ENCODE measurements around the gene HNRNPH1.

Gene HNRNPH1

DNA sequence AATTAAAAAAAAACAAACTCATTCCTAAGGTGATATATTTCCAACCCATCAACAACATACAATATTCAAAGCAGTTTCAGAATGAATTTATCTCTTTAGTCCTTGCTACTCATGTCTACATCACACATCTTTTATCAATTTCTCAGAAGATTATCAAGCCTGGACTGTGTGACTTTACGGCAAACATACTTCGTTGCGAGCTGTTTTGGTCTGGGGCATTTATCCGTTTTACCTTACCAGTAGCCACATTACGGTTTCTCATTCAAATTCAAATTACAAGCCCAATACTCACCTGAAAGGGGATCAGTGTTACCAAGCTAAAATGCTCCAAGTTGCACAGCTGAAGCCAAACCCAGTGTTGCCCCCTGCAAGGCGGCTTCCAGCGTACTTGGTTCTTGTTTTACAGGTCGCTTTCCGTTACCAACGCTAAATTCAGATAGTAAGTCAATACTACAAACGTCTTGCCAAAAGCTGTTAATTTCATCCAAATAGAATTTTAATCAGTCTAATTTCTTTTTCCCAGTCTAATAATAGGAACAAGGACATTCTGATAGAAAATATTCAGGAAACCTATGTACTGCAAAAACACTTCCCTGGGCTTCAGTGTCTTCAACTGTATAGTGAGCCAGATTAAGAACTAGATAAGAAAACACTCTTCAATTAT lies 1.8 kb downstream of the HNRNPH1 start:
- DNase-seq (ENCODE audit: low read depth in 2 of 2) = no peak

- no peak for DNase-seq (ENCODE audit: low read depth in 2 of 2)
Observed at GRCh38 chr5:179620703-179621350, 2.6 kb downstream of the HNRNPH1 start.

GRCh38 chr5:179620293-179620692 lies 3.2 kb downstream of the HNRNPH1 start:
- no peak for DNase-seq (ENCODE audit: low read depth in 2 of 2)

GRCh38 chr5:179619776-179620175 lies 3.7 kb downstream of the HNRNPH1 start:
- DNase-seq (ENCODE audit: low read depth in 2 of 2) = no peak

DNA sequence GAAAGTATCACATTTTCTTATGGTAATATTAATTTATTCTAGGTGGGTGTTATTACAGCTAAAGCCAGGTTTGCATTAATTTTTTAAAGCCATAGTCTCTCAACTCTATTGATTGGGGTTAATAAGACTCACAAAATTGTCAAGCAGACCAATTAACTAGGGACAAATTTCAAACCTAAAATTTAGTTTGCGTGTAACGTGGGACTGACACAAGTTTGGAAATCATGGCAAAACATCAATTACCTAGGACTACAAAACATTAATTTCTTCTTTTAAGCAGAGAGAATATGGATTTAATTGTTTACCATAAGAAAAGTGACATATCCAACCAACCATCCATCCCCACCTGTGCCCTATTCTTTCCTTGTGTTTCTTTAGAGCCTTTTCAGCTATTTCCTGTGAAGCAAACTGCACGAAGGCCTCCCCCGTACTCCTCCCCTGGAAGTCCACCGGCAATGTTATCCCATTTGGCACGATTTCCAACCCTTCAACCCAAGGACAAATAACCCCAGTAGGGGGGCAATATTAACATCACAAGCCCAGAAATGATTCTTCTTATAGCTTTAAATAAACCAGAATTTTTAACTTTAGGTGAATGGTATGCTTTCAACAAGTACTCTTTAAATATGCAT lies 4.4 kb downstream of the HNRNPH1 start:
- DNase-seq (ENCODE audit: low read depth in 2 of 2) = no peak

DNA sequence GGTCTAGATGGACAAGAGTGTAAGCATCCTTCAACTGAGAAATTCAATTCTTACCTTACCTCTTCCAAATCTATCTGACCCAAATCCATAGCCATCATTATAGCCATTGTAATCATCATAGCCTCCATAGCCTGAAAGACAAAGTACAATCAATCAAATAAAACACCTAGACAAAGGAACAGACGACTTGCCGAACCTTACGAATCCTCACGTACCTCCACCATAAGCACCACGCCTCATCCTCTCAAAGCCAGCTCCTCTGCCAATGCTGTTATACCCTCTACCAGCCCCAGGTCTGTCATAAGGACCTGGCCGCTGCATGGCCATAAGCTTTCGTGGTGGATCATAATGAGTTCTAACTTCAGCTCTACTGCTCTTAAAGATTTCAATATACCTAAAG lies 5.5 kb downstream of the HNRNPH1 start:
- no peak for DNase-seq (ENCODE audit: low read depth in 2 of 2)

GRCh38 chr5:179616002-179616594 lies 7.4 kb downstream of the HNRNPH1 start:
- no peak for DNase-seq (ENCODE audit: low read depth in 2 of 2)

GRCh38 chr5:179615203-179615602 lies 8.3 kb downstream of the HNRNPH1 start:
- DNase-seq (ENCODE audit: low read depth in 2 of 2) = no peak

DNA sequence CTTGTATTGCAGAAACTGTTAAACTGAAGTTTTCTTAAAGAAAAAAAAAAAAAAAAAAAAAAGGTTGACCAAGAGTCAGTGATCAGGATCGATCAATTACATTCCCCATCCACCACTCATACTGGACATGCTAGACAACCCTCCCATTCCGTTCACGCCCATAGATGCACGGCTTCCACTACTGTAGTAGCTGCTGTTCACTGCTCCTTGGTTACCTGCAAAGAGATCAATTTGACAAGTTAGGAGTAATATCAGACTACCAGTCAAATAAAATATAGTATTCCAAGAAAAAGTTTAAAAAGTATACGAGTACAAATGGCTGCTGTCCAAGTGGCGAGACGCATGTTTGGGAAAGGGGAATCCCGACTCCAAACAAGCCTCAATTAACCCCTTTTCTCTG lies 8.7 kb downstream of the HNRNPH1 start:
- no peak for DNase-seq (ENCODE audit: low read depth in 2 of 2)

GRCh38 chr5:179613460-179614071 lies 9.9 kb downstream of the HNRNPH1 start:
- DNase-seq (ENCODE audit: low read depth in 2 of 2) = no peak

DNA sequence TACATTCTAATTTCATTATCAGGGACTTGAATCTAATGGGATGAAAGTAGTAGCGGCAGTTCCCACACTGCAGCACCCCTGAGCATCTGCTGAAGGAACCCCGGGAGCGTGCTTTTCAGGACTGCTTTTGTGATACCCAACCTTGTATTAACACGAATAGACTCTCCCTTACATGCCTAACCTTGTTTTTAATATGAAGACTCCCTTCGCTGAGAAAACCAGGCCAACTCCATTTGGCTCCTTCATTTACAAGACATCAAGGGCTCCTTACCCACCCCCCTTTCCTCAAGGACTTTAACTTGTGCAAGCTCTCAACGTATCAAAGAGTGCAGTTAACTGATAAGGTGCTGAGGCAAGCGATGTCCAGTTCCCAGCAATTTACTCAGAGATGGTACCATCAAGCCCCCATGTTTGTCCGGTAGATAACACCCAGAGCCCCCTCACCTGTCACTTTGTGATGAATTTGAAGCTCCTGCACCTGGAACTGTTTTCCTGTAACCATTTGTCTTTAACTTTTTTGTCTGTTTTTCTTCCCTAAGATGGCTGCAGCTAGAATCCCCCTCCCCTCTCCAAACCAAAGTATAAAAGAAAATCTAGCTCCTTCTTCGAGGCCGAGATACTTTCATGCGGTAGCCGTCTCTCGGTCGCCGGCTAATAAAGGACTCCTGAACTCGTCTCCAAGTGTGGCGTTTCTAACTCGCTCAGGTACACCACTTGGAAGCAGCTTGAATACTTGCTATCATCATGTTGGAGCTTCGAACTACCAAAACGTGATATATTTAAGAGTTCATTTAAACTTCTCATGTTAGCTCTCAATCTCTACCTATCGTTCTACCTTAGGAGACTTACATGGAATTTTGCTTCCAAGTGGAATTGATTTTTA lies 10.7 kb downstream of the HNRNPH1 start:
- no peak for DNase-seq (ENCODE audit: low read depth in 2 of 2)

- no peak for DNase-seq (ENCODE audit: low read depth in 2 of 2)
Observed at GRCh38 chr5:179610903-179611265, 12.6 kb downstream of the HNRNPH1 start.

- no peak for DNase-seq (ENCODE audit: low read depth in 2 of 2)
Observed at GRCh38 chr5:179610109-179610902, 13.2 kb downstream of the HNRNPH1 start.

DNA sequence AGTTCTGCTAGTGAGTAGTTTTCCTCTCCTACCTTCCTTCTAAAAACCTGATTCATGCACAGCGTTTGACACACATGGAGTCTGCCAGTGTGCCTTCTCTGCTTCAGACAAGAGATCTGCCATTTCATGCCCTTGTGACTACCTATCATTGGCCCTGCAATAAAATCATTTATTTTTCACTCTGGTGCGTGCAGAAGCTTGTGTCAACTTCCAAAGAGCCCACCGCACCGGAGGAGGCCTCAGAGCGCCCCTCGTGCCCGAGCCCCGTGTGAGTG lies 13.7 kb downstream of the HNRNPH1 start:
- DNase-seq (ENCODE audit: low read depth in 2 of 2) = no peak

DNA sequence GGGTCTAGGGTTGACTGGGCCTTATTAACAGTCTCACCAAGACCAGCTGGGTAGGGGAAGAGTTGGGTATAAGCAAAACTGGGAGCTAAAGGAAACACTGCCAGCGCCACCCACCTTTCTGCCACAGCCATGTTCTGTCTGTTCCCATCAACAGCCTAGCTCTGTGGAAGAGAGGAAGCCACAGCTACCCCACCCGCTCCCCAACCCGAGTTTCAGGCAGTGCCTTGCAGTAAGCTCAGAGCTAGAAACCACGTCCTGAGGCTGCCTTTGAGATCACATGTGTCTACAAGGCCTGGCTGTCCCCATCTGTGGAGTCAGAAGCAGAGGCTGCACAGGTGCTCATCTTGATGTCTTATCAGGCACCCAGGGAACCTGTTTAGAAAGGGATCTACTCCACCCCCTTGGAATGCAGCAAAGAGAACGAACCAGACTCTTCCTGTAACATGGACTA lies 15.3 kb downstream of the HNRNPH1 start:
- no peak for DNase-seq (ENCODE audit: low read depth in 2 of 2)

DNA sequence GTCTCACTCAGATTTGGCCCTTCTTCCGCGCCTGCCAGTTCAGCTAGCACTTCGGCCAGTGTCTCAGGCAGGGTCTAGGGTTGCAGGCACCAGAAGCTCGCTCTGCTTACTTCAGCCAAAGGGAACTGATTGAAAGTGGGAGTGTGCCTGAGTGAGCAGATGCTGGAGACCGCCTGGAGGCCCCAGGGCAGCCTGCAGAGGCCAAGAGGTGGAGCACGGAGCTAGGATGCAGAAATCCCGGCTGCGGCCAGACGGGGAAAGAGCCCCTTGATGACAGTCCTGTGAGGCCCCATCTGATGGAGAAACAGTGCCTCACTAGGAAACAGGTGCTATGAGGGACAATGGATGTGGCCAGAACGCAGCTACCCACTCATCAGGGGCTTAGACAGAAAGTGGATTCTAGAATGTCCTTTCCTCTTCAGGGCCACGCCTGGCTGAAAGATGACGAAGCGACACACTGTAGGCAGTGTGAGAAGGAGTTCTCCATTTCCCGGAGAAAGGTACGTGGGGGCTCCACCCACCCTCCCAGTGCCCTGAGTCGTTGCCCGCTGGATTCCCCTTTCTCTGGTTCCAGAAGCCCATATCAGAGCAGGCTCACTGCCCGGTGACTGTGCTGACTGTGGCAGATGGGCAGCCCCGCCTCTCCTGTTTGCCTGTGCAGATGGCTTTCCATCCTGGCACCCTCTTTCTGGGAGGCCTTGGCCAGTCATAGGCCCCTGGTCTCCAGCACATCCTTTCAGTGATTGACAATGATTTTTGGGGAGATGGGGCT lies 16.1 kb downstream of the HNRNPH1 start:
- no peak for DNase-seq (ENCODE audit: low read depth in 2 of 2)

DNA sequence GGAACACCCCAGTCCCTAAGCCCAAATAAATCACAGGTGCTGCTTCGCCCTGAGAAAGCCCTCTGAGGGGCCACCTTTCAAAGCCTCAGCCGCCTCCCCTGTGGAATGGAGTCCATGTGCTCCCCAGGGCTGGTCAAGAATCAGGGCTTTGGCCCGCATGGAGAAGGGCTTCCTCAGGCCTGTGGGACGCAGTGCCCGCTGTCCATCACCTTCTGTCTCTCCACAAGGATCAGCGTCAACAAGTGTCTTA lies 16.6 kb downstream of the HNRNPH1 start:
- DNase-seq (ENCODE audit: low read depth in 2 of 2) = no peak

DNA sequence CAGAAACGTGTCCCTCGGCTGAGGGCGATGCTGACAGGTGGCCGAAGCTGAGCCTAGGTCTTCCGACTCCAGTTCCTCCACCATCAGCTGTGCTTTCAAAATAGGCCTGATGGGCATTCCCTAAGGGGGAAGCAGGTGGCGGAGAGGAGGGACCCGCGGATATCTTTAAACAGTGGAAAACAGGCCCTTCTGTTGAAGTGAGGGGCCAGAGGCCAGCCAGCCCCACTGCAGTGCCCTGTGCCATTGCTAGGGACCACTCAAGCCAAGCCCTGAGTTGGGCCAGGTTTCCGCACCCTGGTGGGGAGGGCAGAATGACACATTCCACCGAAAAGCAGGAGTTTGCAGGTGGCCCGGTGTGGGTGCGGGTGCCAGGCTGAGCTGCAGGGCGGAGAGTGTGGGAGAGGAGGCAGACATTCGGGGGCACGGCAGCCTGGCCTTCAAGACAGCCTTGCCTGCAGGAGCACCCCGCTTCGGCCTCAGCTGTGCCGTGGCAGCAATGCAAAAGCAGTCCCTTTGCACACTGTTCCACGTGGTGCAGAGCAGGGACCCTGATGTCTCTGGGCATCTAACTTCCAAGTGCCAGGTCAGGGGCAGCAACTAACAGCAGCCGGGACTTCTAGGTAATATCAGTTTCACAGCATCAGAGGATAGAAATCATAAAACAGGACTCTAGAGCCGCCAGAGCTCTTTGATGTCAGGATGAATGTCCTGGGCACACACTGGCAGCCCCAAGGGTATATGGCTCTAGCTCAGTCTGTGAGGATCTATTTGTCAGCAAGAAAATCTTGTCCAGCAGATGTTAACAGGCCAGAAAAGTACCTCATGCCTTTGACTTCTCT lies 17.2 kb downstream of the HNRNPH1 start:
- DNase-seq (ENCODE audit: low read depth in 2 of 2) = no peak

DNA sequence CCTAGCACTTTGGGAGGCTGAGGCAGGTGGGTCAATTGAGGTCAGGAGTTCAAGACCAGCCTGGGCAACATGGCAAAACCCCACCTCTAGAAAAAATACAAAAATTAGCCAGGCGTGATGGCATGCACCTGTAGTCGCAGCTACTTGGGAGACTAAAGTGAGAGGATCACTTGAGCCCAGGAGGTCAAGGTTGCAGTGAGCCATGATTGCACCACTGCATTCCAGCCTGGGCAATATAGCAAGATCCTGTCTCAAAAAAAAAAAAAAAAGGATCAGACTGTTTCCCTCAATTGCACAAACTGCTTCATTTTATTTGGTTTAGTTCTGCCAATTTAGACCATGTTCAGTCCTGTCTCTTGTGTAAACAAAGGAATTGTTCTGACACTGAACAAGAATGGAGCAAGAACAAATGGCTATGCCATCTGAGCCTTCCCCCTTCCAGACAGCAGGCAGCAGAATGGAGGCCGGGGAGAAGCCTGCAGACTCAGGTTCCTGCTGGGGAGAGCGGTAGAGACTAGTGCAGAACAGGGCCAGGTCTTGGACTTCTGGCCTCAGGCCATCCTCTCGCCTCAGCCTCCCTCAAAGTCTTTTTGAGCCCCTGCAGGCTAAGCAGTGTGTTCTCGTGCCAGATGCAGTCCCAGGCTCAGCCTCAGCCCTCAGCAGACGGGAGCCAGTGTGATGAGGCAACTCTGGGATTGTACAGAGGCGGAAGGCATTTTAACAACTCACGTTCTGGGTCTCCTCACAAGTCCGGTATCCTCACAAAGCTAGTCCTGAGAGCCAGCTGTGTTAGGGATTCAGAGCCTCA lies 18.2 kb downstream of the HNRNPH1 start:
- DNase-seq (ENCODE audit: low read depth in 2 of 2) = no peak

Measured in stimulated activated CD8-positive, alpha-beta memory T cell treated with anti-CD3 and anti-CD28 coated beads, Interleukin-2, amount 100 ng/mL, for 48 hours (primary cell).